Fibroblast of lung (primary cell): ENCODE results near the gene SLC44A1.

Source experiments
- CTCF ChIP-seq, 2 donors: IDR thresholded peaks in 1 of 2; conservative IDR thresholded peaks in 1 of 2; 1 replicate in 1 of 2; 2 replicates in 1 of 2; pipeline ENCODE4 v1.5.1; 2011 to 2012; ENCODE audit warnings: low read length in 2 of 2, control low read depth in 1 of 2, inconsistent platforms in 1 of 2, low read depth in 1 of 2, mild to moderate bottlenecking in 1 of 2
- EZH2 ChIP-seq: IDR thresholded peaks from 2 replicates; pipeline ENCODE4 v1.5.1; 2012; ENCODE audit warnings: low read length, control low read depth, mild to moderate bottlenecking; ENCODE audit errors: missing control alignments

DNA sequence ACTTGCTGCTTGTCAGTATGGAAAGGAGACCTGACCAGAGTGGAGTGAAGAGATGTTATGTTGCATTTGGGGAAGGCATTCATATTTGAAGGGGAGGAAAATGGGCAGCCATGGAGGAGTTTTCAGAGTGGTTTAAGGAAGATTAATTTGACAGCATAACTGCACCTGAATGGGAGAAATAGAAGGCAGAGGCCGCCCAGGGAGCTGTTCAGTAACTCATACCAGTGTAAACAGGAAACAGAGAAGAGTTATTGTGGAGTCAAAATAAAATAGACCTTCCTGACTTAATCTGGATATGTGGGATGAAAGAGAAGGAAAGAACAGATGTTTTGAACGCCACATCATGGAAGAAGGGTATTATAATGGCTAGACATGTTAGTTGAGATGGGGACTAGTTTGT, 13.4 kb downstream of the SLC44A1 start:
- no peak for TF ChIP-seq EZH2
- TF ChIP-seq CTCF (conservative IDR thresholded peaks at IDR 0.05 in 1 of 2, IDR thresholded peaks at IDR 0.05 in 1 of 2; ENCODE audit: low read depth in 1 of 2, low read length in 2 of 2) = no peak
